Endothelial cell of umbilical vein (primary cell): ENCODE results near the gene EMP2. TPM values are rescaled to one million over a fixed set of nuclear protein-coding genes. Genes with fewer than 3 reads are reported as not detected.

Experiments used
- BruUV-seq: library from RNA; stranded (reverse); fragments of 400-500 nt; replicated peaks from 2 replicates; lab custom pipeline; 2021; lab: Mats Ljungman, UMichigan
- CTCF ChIA-PET: fragments of 300-600, 350-600 bp; sonication (Branson Sonifier 250); formaldehyde crosslinking; loops from one replicate; lab custom pipeline; 2021; ENCODE audit warnings: antibody characterized with exemption, inconsistent platforms; lab: Charles Lee
- POLR2A ChIA-PET: fragments of 300-600, 350-600 bp; sonication (Branson Sonifier 250); formaldehyde crosslinking; loops from one replicate; lab custom pipeline; 2021; ENCODE audit warnings: antibody characterized with exemption, inconsistent platforms; lab: Charles Lee
- DNase-seq: peaks from one replicate; pipeline ENCODE4 v3.0.0-alpha.2; 2011; ENCODE audit warnings: low read depth, low spot score
- FAIRE-seq: peaks from 2 replicates; lab custom pipeline; 2011; peaks lifted over from hg19 to GRCh38; lab: Jason Lieb, UNC
- H2AFZ ChIP-seq: 2 replicates; pipeline ENCODE4 v1.6.0; 2012; ENCODE audit warnings: low read depth, low read length, control low read depth, inconsistent platforms
- H3K27ac ChIP-seq: 2 replicates; pipeline ENCODE4 v1.5.1; 2011; ENCODE audit warnings: low read depth, mild to moderate bottlenecking, control low read depth, low read length, moderate library complexity; ENCODE audit not compliant: insufficient read depth
- H3K27me3 ChIP-seq, 2 experiments: 2 replicates each; pipeline versions ENCODE4 v1.6.0 to v1.6.1; 2011; ENCODE audit warnings: low read length in 2 of 2, mixed read lengths in 1 of 2; ENCODE audit not compliant: control insufficient read depth in 2 of 2, insufficient read depth in 2 of 2
- H3K36me3 ChIP-seq, 2 experiments: 2 replicates in 1 of 2; 3 replicates in 1 of 2; pipeline ENCODE4 v1.5.1; 2011; ENCODE audit warnings: low read length in 2 of 2, mild to moderate bottlenecking in 1 of 2, moderate library complexity in 1 of 2; ENCODE audit not compliant: control insufficient read depth in 2 of 2, insufficient read depth in 2 of 2; ENCODE audit errors: extremely low read depth in 1 of 2
- H3K4me1 ChIP-seq: 3 replicates; pipeline ENCODE4 v1.5.1; 2011; ENCODE audit warnings: mild to moderate bottlenecking, low read length; ENCODE audit not compliant: control insufficient read depth, insufficient read depth; ENCODE audit errors: extremely low read depth
- H3K4me2 ChIP-seq: 2 replicates; pipeline ENCODE4 v1.6.1; 2011; ENCODE audit warnings: low read length, control low read depth, mixed read lengths; ENCODE audit not compliant: insufficient read depth
- H3K4me3 ChIP-seq, 3 experiments: fragments of 200-600 bp in 1 of 3; sonication (generic), shearing (Covaris generic) in 1 of 3; replicated peaks in 1 of 3; 2 replicates each; pipeline ENCODE4 v1.5.1; 2011 to 2016; ENCODE audit warnings: control low read depth in 3 of 3, low read length in 3 of 3, mild to moderate bottlenecking in 2 of 3, inconsistent platforms in 1 of 3, low read depth in 1 of 3, moderate library complexity in 1 of 3; ENCODE audit not compliant: insufficient read depth in 1 of 3
- H3K79me2 ChIP-seq: 2 replicates; pipeline ENCODE4 v1.6.0; 2012; ENCODE audit warnings: low read length, inconsistent platforms; ENCODE audit not compliant: control insufficient read depth, insufficient read depth
- H3K9ac ChIP-seq: replicated peaks from 2 replicates; pipeline ENCODE3; 2011; ENCODE audit warnings: low read length, control low read depth; ENCODE audit not compliant: insufficient read depth; ENCODE audit errors: extremely low read depth
- H3K9me1 ChIP-seq: replicated peaks from 3 replicates; pipeline ENCODE4 v1.6.0; 2011; ENCODE audit warnings: mild to moderate bottlenecking, low read length; ENCODE audit not compliant: control insufficient read depth, insufficient read depth; ENCODE audit errors: extremely low read depth
- H3K9me3 ChIP-seq: replicated peaks from 2 replicates; pipeline ENCODE4 v1.5.1; 2012; ENCODE audit warnings: low read length, inconsistent platforms; ENCODE audit not compliant: control insufficient read depth, insufficient read depth
- H4K20me1 ChIP-seq: replicated peaks from 2 replicates; pipeline ENCODE3; 2011; ENCODE audit warnings: mild to moderate bottlenecking, low read length; ENCODE audit not compliant: control insufficient read depth, insufficient read depth; ENCODE audit errors: extremely low read depth
- CTCF ChIP-seq, 2 donors: IDR thresholded peaks; 1 replicate in 1 of 2; 2 replicates in 1 of 2; pipeline ENCODE4 v1.5.1; 2011; ENCODE audit warnings: low read length in 2 of 2, mild to moderate bottlenecking in 2 of 2, moderate library complexity in 2 of 2, control low read depth in 1 of 2, inconsistent platforms in 1 of 2, low read depth in 1 of 2; ENCODE audit not compliant: insufficient read depth in 1 of 2; ENCODE audit errors: extremely low read depth in 1 of 2
- EZH2 ChIP-seq: IDR thresholded peaks from 2 replicates; pipeline ENCODE4 v1.6.1; 2012; ENCODE audit warnings: borderline replicate concordance, low read depth, mild to moderate bottlenecking, moderate library complexity, low read length, inconsistent platforms; ENCODE audit not compliant: severe bottlenecking
- FOS ChIP-seq: IDR thresholded peaks from 2 replicates; pipeline ENCODE4 v1.6.1; 2011; ENCODE audit warnings: mild to moderate bottlenecking, low read length, moderate library complexity, borderline replicate concordance; ENCODE audit not compliant: insufficient read depth
- GATA2 ChIP-seq: IDR thresholded peaks from 2 replicates; pipeline ENCODE4 v1.7.0; 2011; ENCODE audit warnings: low read depth, mild to moderate bottlenecking, moderate library complexity, mixed read lengths, low read length; ENCODE audit not compliant: insufficient read length, insufficient read depth
- JUN ChIP-seq: IDR thresholded peaks from 2 replicates; pipeline ENCODE4 v1.6.1; 2011; ENCODE audit warnings: borderline replicate concordance, low read depth; ENCODE audit not compliant: insufficient read length, insufficient read depth
- MAX ChIP-seq: IDR thresholded peaks from 2 replicates; pipeline ENCODE4 v1.6.1; 2011; ENCODE audit not compliant: insufficient read depth, insufficient read length
- MYC ChIP-seq: IDR thresholded peaks from one replicate; pipeline ENCODE4 v1.6.1; 2011; ENCODE audit warnings: mild to moderate bottlenecking, low read depth, low read length
- POLR2A ChIP-seq: IDR thresholded peaks from 2 replicates; pipeline ENCODE4 v1.6.1; 2012; ENCODE audit warnings: low read depth, mild to moderate bottlenecking, control low read depth, low read length
- POLR2AphosphoS5 ChIP-seq: IDR thresholded peaks from 2 replicates; pipeline ENCODE4 v1.6.1; 2012; ENCODE audit warnings: low read depth, mild to moderate bottlenecking, control low read depth, low read length, moderate library complexity; ENCODE audit not compliant: insufficient read depth
- dilution Hi-C: fragments of 300-500 bp; cut with MboI; formaldehyde crosslinking; loops from one replicate; pipeline ENCODE4 v1.15.0; 2019; ENCODE audit warnings: low sequenced_read_pairs; ENCODE audit not compliant: extremely low pct_ligation_motif_present
- intact Hi-C: fragments of 100-400 bp; cut with micrococcal nuclease; formaldehyde crosslinking; loops from one replicate; pipeline ENCODE4 v1.10.0; 2022
- polyA plus RNA-seq, 4 experiments: library from polyadenylated mRNA; depleted of rRNA in 3 of 4; stranded (reverse) in 3 of 4; unstranded in 1 of 4; fragments of >200 nt; gene quantifications; 2 replicates each; pipeline versions ENCODE4 v1.2.1 to v1.2.3, GENCODE V29; 2011 to 2012; ENCODE audit warnings: missing spikeins in 1 of 4
- total RNA-seq: library from RNA; stranded (reverse); gene quantifications from 2 replicates; pipeline ENCODE4 v1.2.3, GENCODE V29; 2021

Gene EMP2
- total and polyA plus RNA-seq, 2 donors (not counting 3 experiments of a cell fraction or from before 2014, with no cell fraction given), result 19.0 to 25.5 TPM

GRCh38 chr16:10611825-10612342, 31.5 kb upstream of the EMP2 start:
- DNase-seq (no peak), FAIRE-seq (no peak)
- Histone ChIP-seq H3K9me3 (no peaks in the 10 kb centered on the region), H3K27ac (no peak overlapping the region), H2AFZ (no peak overlapping the region), H3K27me3 (no peaks in the 10 kb centered on the region), H4K20me1 (no peaks in the 10 kb centered on the region), H3K4me3 (no peak overlapping the region), H3K4me2 (no peak overlapping the region), H3K79me2 (no peaks in the 10 kb centered on the region), H3K9ac (no peak overlapping the region), H3K9me1 (no peaks in the 10 kb centered on the region), H3K4me1 (no peaks in the 10 kb centered on the region), H3K36me3 (no peaks in the 10 kb centered on the region)
- POLR2A ChIA-PET, result no interaction called here
- no peak for TF ChIP-seq POLR2AphosphoS5
- no peak for TF ChIP-seq POLR2A
- TF ChIP-seq EZH2, result no peak
- TF ChIP-seq MYC, result no peak
- TF ChIP-seq JUN, result no peak
- TF ChIP-seq FOS, result no peak
- no peak for TF ChIP-seq MAX
- no peak for TF ChIP-seq GATA2
- TF ChIP-seq CTCF (IDR thresholded peaks at IDR 0.05; ENCODE audit: extremely low read depth in 1 of 2, insufficient read depth in 1 of 2, low read depth in 1 of 2, low read length in 2 of 2), result no peak
- CTCF ChIA-PET, result no interaction called here
- BruUV-seq, result no TSS peak
- dilution Hi-C loops, result no loop called here
- intact Hi-C loops, result no loop called here
